ENCODE data around the gene SFMBT1. TPM values are rescaled to one million over a fixed set of nuclear protein-coding genes. Genes with fewer than 3 reads are reported as not detected.
"Not testable (repeated sequence)": the region's sequence is repeated elsewhere in the genome, so short reads cannot be mapped to it uniquely, and the experiment has no call there.

The SFMBT1 gene
- total RNA-seq, 1 donor from 2014 or later = 14.9 TPM

DNA sequence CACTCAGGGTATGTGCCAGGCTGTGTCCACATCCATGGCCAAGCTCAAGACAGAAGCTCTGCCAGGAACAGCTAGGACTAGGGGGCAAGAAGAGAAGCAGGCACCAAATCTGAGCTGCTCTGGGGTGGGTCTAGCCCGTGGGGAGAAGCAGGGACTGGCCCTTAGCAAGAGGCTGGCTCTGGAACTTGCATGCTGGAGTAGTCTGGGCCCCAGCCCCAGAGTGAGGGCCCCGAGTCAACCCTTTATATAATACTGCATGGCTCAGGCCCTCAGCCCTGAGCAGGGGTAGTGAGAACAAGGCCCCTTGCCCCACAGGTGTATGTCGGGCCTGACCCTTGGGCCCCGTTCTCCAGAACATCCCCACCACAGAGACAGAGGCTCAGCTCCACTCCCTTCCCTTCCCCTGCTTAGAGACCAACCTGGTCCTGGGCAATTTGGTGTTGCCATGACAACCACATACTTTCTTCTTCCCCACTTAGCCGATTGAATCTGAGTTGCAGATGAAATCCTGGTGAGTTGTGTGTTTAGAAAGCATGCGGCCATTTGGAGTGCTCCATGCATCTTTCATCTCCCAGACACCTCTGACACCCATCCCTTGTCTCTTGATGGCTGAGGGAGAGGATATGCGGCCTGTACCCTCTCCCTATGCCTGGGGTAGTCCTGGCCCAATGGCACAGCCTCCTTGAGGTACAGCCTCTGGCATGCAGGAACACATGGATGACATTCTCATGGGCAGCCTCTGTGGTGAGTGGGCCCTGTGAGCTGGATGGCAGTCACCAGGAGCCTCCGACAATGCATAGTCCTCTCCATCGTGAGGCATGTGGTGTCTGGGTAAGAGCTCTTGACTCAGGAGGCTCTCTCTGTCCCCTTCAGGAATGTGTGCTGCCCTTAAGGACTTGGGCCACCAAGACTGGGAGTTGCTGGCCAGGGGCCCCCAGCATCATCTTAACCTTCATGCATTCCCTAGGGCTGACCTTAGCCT is 29.2 kb upstream of the SFMBT1 start:
- intact Hi-C loops (cut with DNase I) = loop anchor here (5.0 kb wide), 1 partner anchor 223 kb away; no protein-coding TSS in a partner anchor
- ATAC-seq = no peak

DNA sequence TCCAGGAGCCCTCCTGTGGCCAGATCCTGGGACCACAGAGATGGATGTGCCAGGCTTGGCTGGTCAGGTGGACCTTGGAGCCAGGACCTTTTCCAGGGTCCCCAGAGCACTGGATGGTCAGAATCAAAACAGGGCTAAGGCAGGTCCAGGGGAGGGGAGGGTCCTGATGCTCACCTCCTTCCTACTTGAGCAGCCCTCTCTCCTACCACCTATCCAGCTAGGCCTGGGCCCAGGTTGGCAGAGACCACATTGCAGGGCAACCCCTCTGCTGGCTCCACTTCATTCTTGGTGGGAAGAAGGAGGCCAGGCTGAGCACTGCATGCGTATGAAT is 28.5 kb upstream of the SFMBT1 start:
- ATAC-seq = no peak
- DNase-seq (ENCODE audit: missing footprints) = no peak
- intact Hi-C loops (cut with DNase I) = loop anchor here (5.0 kb wide), 1 partner anchor 222 kb away; no protein-coding TSS in a partner anchor

More for the DNA sequence above, 29.2 kb upstream of the SFMBT1 start:
- no peak for DNase-seq (ENCODE audit: missing footprints)

DNA sequence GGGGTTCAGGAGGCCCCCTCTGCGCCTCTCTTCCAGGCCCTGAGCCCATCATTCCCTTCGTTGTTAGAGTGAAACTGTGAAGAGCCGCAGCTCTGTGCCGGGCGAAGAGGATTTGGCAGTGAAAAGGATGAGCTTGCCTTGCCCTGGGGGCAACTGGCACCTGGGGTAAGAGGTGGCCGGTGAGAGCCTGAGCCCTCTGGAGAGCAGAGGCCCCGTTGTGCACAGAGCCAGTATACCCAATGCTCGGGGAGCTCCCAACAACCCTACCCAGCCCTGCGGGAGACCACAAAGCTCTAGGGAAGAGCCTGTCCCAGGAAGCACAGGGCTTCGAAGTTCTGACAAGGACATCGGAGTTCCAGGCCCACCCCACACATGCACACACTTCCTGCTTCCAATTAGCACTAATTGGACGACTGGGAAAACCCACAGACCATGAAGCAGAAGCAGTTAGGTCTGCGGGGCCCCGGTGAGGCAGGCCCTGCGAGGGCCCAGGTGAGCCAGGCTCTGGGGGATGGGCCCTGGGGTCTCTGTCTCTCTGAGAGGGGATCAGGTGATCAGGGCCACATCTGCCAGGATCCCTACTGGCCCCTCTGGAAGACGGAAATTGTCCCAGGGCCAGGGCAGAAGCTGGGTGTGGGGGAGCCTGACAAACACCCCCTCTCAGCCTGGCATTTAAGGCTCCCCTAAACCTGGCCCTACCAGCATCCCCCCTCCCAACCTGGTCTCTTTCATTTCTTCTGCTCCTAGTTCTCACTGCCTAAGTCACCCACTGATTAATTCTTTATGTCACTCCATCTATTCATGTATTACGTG is 27.9 kb upstream of the SFMBT1 start:
- DNase-seq (ENCODE audit: missing footprints) = no peak
- intact Hi-C loops (cut with DNase I) = loop anchor here (2.0 to 5.0 kb wide), 2 partner anchors 221 to 331 kb away; no protein-coding TSS in a partner anchor
- no peak for ATAC-seq

DNA sequence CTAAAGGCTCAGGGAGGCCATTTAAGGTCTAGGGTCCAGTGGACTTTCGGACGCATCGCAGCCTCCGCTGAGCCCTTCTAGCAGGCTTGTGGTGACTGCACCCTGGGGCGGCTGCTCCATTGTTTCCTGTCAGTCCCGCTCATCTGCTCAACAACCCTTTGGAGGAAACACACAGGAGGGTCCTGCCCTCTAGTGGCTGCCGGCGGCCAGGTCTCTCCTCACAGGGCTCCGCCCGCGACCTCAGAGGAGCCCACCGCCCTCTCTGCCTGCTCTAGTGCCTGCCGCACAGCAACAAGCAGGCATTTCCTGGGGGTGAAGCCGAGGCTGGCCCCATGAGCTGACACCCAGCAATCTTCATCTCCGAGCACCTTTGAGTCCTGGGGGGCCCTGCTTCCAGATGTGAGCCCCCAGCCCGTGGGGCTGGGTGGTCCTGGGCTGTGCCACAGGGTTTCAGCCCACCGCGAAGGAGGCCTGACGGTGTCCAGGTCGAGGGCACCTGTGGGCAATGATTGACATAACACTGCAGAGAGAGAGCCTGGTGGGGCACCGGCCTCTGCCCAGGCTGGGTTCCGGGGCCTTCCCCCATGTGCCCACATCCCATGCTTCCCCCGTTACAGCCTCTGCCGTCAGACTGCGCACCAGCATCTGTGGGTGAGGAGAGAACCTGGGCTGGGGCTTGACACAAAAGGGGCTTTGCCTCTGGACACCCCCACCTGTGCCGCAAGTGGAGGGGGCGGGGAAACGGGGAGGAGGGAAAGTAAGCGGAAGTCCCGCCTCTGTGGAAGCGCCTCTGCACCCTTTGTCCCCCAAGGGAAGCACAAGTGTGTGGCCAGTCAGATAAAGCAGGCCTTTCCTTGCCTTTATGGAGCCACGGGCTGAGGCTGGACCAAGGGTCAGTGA is 27.0 kb upstream of the SFMBT1 start:
- intact Hi-C loops (cut with DNase I) = loop anchor here (2.0 to 5.0 kb wide), 2 partner anchors 221 to 330 kb away; no protein-coding TSS in a partner anchor
- peak; percentile 93 for DNase-seq (ENCODE audit: missing footprints)
- ATAC-seq = peak; percentile 94

DNA sequence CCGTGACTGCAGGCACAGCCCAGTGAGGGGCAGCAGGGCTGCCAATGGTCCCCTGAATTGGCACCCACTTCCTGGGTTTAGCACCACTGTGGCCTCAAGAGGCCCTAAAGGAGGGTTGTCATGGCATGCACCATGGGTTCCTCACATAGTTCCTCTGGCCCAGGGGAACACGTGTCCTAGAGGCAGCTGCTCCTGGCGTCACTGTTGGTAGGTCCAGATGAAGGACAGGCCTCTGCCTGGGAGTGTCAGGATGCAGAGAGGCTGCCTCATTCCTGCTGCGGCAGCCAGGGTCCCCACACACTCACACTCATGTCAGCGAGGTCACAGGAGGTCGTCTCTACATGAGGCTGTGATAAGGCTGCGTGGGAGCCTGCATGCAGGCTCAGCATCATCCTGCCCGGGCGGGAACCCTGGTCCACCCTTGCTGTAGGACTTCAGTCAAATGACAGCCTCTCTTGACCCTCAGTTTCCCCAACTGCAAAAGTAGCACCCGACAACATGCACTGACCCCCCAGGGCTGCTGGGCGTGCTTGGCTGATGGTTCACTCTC is 26.1 kb upstream of the SFMBT1 start:
- ATAC-seq (no peak), DNase-seq (ENCODE audit: missing footprints) (no peak)
- intact Hi-C loops (cut with DNase I) = loop anchor here (2.0 to 5.0 kb wide), 2 partner anchors 220 to 329 kb away; no protein-coding TSS in a partner anchor

DNA sequence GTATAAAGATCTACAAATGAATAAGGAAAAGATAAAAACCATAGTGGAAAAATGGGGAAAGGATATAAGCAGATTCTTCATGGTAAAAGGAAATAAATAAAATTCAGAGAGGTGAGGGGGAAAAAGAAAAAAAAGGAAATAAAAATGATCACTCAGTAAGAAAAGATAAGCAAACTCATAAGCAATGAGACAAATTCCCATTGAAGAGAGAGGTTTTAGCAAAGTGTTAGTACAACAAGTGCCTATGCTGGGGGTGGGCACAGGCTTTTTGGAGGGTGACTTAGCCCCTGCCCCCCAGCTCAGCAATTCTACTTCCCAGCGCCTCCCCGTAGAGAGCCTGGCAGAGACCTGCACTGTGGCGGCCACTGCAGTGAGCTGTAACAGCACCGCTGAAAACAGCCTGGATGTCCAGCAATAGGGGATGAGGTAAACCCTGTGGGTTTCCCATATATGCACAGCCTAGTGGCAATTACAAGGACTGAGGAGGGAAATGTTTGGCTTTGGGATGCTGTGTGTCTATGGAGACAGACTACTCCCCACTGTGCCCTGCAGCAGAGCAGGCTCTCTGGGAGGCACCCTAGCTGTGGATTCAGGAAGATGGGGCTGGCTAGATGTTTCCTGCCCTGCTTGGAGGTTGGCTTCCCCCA is 23.7 kb upstream of the SFMBT1 start:
- no peak for DNase-seq (ENCODE audit: missing footprints)
- intact Hi-C loops (cut with DNase I) = loop anchor here (5.0 kb wide), 1 partner anchor 217 kb away; no protein-coding TSS in a partner anchor

DNA sequence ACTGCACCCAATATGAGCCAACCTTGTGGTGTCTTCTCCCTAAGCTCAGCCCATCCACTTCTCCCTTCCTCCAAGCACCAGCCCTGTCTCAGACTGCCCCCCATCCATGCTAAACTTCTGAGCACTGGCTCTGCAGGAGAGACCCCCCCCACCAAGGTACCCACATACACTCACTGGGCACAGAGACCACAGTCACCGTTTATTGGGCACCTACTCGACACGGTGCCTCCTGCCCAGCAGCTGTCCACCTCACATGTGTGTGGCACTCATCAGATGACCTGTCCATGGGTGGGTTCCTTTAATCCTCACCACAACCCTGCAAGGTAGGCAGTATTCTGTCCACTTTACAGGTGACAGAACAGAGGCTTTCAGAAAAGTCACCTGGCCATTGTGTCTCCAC is 22.3 kb upstream of the SFMBT1 start:
- DNase-seq (ENCODE audit: missing footprints) (no peak), ATAC-seq (no peak)
- intact Hi-C loops (cut with DNase I) = no loop called here

More for the DNA sequence above, 23.7 kb upstream of the SFMBT1 start:
- no peak for ATAC-seq

DNA sequence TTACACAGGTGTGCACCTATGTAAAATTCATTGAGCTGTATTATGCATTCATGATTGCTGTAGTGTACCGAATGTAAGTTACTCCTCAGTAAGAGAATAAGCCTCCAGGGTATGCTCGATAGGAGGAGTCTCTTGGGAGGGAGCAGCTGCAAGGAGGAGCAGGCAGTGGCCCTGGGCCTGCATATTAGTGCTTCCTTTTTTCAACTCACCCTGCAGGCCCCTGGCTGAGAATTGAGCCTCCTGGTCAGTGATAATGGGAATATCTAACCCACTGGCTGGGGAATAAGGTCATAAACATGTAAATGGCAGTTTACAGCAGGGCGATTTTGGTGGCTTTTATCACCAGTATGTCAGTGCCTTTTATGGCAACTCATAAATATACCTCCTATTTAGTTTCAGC is 21.7 kb upstream of the SFMBT1 start:
- intact Hi-C loops (cut with DNase I) = no loop called here
- ATAC-seq = no peak
- DNase-seq (ENCODE audit: missing footprints) = no peak

DNA sequence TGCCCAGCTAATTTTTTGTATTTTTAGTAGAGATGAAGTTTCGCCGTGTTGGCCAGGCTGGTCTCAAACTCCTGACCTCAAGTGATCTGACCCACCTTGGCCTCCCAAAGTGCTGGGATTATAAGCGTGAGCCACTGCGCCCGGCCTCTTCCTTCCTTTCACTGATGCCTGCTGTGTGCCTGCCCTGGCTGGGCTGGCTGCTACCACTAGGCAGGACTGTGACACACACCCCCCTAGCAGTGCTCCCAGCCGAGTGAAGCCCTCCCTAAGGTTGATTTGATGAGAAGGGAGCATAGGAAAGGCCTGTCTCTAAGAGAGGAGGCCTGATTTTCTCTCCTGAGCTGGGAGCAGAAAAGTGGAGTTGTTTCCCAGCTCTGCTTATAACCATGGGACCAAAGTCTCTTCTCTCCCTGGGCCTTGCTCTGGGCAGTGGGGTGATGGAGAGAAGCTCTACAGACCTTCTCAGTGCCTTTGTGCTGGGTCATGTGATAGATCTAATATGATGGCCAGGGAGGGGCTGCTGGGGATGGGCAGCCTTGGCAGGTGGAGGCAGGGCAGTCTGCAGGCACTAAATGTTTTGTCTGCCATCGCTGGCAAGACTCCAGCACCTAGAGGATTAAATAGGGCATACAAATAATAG is 20.1 kb upstream of the SFMBT1 start:
- intact Hi-C loops (cut with DNase I) = no loop called here
- DNase-seq (ENCODE audit: missing footprints) (no peak), ATAC-seq (no peak)

DNA sequence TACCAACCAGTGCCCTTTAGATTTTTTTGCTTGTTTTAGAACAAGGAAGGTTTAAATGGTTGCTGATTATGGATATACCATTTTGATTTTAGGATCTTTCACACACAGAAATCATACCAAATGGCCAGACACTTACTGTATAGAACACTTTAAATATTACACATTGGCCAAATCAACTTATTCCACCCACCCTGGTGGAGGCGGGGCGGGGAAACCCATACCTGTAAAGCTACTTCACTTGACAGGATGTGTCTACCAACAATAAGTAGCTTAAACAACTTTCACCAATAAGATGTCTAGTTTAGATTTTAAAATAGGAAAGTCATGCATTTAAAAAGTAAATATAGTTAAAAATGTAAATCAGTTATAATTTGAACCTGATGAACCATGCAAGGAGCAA is 17.0 kb upstream of the SFMBT1 start:
- DNase-seq (ENCODE audit: missing footprints) = no peak
- ATAC-seq = no peak
- intact Hi-C loops (cut with DNase I) = no loop called here

DNA sequence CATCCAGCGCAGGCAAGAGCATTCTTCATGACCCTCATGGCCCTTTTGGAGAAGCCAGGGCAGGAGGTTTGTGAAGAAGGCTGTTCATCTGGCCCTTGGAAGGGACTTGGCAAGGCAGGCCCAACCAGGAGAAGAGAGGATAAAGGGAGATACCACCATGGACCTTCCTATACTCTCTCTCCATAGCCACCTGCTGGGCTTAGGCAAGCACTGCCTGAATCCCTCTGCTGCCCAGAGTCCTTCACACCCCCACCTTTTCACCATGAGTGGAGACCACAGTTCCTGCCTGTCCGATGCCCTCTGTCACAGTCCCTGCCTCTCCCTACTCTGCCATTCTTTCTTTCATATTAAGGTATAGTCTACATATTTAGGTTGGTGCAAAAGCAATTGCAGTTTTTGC is 10.6 kb upstream of the SFMBT1 start:
- peak; percentile 56 for ATAC-seq
- intact Hi-C loops (cut with DNase I) = no loop called here
- no peak for DNase-seq (ENCODE audit: missing footprints)

DNA sequence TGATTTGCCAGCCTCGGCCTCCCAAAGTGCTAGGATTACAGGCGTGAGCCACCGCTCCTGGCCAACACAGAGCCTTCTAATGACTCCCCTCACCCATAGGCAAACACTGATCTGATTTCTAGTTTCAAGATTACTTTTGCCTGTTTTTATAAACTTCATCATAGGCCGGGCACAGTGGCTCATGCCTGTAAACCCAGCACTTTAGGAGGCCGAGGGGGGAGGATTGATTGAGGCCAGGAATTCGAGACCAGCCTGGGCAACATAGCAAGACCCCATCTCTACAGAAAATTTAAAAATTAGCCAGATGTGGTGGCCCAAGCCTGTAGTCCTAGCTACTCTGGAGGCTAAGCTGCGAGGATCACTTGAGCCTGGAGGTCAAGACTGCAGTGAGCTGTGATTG is 8.4 kb upstream of the SFMBT1 start:
- ATAC-seq; intact Hi-C loops (cut with DNase I); DNase-seq (ENCODE audit: missing footprints): not testable (repeated sequence)

DNA sequence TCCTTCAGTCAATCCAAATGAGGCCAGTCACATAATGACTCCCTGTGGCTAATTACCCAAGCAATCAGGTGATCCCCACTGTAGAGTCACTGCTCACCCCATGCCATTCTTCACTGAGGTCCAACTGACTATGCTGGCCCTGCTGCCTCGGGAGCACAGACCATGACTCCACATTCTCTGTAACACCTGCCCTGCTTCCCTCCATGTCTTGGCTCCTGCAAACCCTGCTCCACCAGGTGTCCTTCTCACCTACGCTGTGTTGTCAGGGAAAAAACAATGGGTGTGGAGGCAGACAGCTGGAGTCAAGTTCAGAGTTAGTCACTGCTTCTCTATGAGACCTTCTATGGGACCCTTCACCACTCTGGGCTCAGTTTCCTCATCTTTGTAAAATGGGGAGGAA is 6.1 kb upstream of the SFMBT1 start:
- intact Hi-C loops (cut with DNase I) = no loop called here
- ATAC-seq (no peak), DNase-seq (ENCODE audit: missing footprints) (no peak)

DNA sequence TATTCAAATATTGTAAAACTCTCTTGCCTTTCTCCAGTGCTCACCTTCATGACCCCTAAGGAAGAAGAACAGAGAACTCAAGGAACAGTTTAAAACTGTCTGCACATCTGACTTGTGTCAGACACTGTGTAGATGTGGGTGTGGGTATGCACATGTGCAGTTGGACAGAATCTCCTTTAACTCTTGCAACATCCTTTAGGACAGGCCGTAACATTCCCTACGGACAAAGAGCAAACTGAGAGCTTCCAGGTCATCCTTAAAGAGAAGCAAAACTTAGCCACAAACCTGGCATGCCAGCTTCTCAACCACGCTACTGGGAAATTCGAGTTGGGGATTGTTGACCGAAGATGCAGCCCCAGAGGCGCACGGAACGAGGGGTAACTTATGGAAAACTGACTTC is 4.1 kb upstream of the SFMBT1 start:
- intact Hi-C loops (cut with DNase I) = no loop called here
- DNase-seq (ENCODE audit: missing footprints) (no peak), ATAC-seq (no peak)

DNA sequence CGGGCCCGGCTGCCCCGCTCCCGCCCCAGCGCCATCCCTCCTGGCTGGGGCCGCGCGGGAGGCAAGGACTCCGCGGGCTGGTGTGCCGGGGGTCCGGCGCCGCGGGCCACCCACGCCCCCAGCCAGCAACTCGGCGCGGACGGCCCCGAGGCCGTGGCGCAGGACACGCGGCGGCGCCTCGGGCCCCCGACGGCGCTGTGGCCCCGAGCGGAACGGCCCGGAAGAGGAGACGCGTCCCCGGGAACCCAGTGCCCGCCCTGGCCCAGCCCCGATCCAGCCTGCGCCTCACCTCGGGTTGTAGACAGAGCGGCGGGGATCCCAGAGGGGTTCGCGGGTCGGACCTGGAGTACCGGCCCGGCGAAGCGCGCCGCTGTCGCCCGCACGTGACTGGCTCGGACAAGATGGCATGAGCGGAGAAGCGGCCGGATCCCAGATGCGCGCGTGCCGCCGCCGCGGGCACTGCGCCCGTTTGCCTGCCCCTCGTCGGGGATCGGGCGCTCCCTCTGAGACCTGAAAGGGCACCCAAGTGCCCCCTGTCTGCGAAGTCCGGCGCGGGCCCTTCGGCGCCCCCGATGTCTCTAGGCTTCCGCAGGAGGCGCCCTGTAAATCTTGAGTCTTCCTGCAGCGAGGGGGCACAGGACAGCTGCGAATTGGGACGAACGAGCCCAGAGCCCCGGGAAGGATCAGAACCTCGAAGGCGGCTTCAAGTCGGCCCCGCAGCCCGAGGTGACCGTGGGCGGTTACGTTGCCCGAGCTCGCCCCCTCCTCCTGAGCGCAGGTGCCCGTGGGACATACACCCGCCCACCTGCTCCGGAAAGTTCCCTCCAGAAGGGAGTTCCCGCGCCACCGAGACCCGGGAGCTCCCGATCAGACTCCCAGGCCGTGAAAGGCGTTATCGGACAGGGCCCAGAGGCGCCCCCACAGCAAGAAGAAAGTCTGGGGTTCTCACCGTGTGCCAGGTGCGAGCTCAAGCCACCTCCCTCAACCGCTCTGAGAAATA is 598 bp upstream of the SFMBT1 start:
- DNase-seq (ENCODE audit: missing footprints) (peak; percentile 76), ATAC-seq (peak; percentile 24)
- intact Hi-C loops (cut with DNase I) = no loop called here

Measured in Right ventricle myocardium inferior (tissue), 1 donor.